ENCODE measurements around the gene LRRC74B.

The LRRC74B gene

DNA sequence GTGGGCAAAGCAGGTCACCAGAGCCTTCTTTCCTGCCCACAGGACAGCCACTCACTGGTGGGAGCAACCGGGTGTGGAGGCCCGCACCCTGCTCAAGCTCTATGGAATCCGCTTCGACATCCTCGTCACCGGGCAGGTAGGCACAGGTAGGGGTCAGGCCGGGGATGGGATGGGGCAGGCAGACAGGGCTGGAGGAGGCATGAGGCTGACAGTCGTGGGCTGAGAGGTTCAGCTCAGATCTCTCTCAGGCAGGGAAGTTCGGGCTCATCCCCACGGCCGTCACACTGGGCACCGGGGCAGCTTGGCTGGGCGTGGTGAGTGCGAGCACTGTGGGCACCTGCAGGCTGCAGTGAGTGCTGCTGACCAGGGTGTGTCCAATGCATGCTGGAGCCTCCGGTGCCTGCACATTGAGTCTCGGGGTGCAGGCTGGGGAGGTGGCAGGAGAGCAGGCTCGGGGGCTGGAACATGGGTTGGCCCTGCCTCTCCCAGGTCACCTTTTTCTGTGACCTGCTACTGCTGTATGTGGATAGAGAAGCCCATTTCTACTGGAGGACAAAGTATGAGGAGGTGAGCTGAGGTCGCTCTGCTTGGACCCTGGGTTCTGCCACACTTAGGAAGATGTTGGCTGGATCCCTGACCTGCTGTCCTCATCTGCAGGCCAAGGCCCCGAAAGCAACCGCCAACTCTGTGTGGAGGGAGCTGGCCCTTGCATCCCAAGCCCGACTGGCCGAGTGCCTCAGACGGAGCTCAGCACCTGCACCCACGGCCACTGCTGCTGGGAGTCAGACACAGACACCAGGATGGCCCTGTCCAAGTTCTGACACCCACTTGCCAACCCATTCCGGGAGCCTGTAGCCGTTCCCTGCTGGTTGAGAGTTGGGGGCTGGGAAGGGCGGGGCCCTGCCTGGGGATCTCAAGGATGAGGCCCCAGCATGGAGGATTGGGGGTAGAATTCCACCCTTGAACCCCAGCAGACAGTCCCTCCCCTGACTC lies 19.7 kb upstream of the LRRC74B start:
- Histone ChIP-seq H3K27ac (ENCODE audit: low read depth in 2 of 2, low read length in 2 of 2) (no peak overlapping the region), H3K36me3 (ENCODE audit: control insufficient read depth in 2 of 2, insufficient read depth in 2 of 2, low read length in 2 of 2) (no peaks in the 10 kb centered on the region), H3K27me3 (ENCODE audit: control insufficient read depth in 2 of 2, insufficient read depth in 2 of 2, low read length in 2 of 2) (no peaks in the 10 kb centered on the region), H3K4me1 (ENCODE audit: control insufficient read depth in 2 of 2, insufficient read depth in 2 of 2, low read length in 2 of 2) (no peaks in the 10 kb centered on the region), H3K9ac (ENCODE audit: low read depth in 1 of 2, low read length in 2 of 2) (no peak overlapping the region), H3K4me3 (ENCODE audit: low read length in 2 of 2) (no peak overlapping the region), H3K9me3 (ENCODE audit: control insufficient read depth in 2 of 2, low read length in 2 of 2) (no peaks in the 10 kb centered on the region)

DNA sequence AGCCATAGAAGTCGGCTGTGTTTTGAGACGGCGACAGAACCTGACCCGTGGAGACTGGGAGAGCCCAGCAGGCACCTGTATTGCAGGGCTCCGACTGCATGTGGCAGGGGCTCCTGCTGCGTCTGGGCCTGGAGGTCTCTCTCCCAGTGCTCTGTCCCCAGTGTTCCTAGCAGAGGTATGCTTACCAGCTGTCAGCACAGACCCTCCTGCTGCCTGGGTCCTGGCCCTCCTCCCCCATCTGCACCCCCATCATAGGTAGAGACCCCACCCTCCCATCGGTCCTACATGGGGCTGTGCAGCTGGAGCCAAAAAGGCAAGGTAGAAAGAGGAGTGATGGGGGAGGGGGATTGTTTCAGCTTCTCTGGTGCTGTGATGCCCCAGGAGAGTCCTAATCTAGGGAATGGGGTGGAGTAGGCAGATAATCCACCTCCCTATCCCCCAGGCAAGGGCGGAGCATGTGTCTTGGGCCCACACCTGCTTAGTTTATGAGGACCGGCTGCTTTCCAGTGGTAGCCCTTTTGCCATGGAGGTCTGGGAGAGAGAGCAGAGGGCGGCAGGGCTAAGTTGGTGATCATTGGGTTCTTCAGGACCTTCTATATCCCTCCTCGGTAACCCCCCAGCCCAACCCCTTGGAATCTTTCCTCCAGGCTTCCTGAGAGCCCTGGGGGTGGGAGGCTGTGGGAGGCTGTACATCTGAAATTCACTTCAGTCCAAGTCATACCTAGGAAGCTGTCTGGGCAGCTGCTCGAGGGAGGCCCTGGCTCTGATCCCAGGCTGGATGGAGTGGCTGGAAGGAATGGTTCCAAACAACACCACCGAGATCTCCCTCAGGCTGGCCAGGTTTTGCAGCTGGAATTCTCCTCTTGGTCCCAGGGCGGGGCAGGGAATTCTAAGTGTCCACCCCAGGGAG lies 18.7 kb upstream of the LRRC74B start:
- H3K4me1 ChIP-seq (ENCODE audit: control insufficient read depth in 2 of 2, insufficient read depth in 2 of 2, low read length in 2 of 2) = peaks cover 0 to 4% of the 10 kb centered on the region in 2 donors
- H3K4me3 ChIP-seq (ENCODE audit: low read length in 2 of 2) = no peak overlapping the region
- no peak overlapping the region for H3K9ac ChIP-seq (ENCODE audit: low read depth in 1 of 2, low read length in 2 of 2)
- no peaks in the 10 kb centered on the region for H3K9me3 ChIP-seq (ENCODE audit: control insufficient read depth in 2 of 2, low read length in 2 of 2)
- H3K27me3 ChIP-seq (ENCODE audit: control insufficient read depth in 2 of 2, insufficient read depth in 2 of 2, low read length in 2 of 2) = peaks cover 3 to 5% of the 10 kb centered on the region in 2 donors
- H3K36me3 ChIP-seq (ENCODE audit: control insufficient read depth in 2 of 2, insufficient read depth in 2 of 2, low read length in 2 of 2) = no peaks in the 10 kb centered on the region
- no peak overlapping the region for H3K27ac ChIP-seq (ENCODE audit: low read depth in 2 of 2, low read length in 2 of 2)

DNA sequence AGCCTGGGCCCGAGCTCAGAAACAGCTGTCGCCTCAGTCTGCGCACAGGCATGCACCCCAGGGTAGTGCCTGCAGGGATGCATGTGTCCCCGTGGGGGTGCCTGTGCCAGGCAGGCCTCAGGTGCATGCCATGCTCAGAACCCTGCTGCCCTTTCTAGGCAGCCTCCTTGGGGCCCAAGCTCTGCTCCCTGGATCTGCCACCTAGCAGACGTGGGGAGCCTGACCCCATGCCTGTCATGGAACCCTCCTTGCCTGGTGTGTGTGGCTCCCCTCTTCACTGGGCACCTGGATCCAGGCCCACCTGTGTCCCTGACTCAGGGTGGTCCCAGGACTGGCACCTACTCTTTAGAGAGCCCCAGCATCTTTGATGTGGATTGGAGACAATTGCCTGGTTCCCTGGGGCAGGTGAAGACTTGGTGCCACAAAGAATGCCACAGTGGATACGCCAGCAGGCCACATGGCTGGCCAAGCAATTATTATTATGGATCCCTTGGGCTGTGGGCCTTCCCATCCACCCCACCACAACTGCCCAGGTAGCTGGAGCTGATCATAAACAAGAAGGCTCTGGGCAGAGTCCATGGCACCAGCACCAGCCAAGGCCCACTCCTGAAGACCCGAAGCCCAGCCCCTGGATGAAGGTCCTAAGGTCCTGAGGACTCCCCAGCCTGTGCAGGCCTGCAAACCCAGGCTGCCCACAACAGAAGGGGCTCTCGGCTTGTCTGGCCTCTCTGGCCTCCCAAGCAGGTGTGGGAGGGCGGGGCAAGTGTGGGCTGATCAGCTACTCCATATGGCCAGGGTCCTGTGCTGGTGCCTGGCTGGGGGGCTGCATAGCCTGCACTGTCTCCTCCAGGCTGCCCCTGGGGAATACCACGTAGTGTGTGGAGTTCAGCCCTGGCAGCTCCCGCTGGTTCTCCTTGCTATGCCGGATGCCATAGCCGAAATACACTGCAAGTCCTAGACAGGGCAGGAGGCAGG lies 17.2 kb upstream of the LRRC74B start:
- no peak overlapping the region for H3K9ac ChIP-seq (ENCODE audit: low read depth in 1 of 2, low read length in 2 of 2)
- no peaks in the 10 kb centered on the region for H3K36me3 ChIP-seq (ENCODE audit: control insufficient read depth in 2 of 2, insufficient read depth in 2 of 2, low read length in 2 of 2)
- no peak overlapping the region for H3K4me3 ChIP-seq (ENCODE audit: low read length in 2 of 2)
- no peaks in the 10 kb centered on the region for H3K9me3 ChIP-seq (ENCODE audit: control insufficient read depth in 2 of 2, low read length in 2 of 2)
- peaks cover 5% of the 10 kb centered on the region in 2 donors for H3K27me3 ChIP-seq (ENCODE audit: control insufficient read depth in 2 of 2, insufficient read depth in 2 of 2, low read length in 2 of 2)
- no peak overlapping the region for H3K27ac ChIP-seq (ENCODE audit: low read depth in 2 of 2, low read length in 2 of 2)
- H3K4me1 ChIP-seq (ENCODE audit: control insufficient read depth in 2 of 2, insufficient read depth in 2 of 2, low read length in 2 of 2) = peaks cover 0 to 7% of the 10 kb centered on the region in 2 donors

DNA sequence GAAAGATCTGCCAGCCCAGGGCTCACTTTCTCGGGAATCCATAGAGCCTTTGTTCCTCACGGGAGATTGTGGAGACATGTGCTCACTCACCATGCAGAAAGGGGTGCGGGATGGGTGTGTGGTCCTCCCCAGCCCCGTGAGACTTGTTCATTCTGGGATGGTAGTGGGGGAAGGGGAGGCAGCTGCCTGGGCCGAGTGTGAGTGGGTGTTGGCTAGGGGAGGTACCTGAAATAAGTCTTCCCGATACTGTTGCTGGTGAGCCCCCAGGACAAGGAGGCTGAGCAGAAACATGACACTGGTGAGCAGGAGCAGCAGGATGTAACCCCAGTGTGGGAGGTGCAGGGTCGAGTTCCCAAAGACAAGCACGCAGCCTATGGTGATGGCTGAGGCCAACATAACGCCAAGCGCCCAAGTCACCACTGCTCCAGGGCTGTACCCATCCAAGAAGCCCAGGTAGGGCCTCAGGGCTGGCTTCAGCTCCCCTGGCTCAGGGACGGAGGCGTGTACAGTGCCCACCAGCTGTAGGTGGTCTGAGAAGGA lies 16.2 kb upstream of the LRRC74B start:
- Histone ChIP-seq H3K4me1 (ENCODE audit: control insufficient read depth in 2 of 2, insufficient read depth in 2 of 2, low read length in 2 of 2) (peaks cover 0 to 7% of the 10 kb centered on the region in 2 donors), H3K27me3 (ENCODE audit: control insufficient read depth in 2 of 2, insufficient read depth in 2 of 2, low read length in 2 of 2) (peaks cover 5% of the 10 kb centered on the region in 2 donors), H3K4me3 (ENCODE audit: low read length in 2 of 2) (no peak overlapping the region), H3K36me3 (ENCODE audit: control insufficient read depth in 2 of 2, insufficient read depth in 2 of 2, low read length in 2 of 2) (no peaks in the 10 kb centered on the region), H3K9me3 (ENCODE audit: control insufficient read depth in 2 of 2, low read length in 2 of 2) (no peaks in the 10 kb centered on the region), H3K9ac (ENCODE audit: low read depth in 1 of 2, low read length in 2 of 2) (no peak overlapping the region), H3K27ac (ENCODE audit: low read depth in 2 of 2, low read length in 2 of 2) (no peak overlapping the region)

DNA sequence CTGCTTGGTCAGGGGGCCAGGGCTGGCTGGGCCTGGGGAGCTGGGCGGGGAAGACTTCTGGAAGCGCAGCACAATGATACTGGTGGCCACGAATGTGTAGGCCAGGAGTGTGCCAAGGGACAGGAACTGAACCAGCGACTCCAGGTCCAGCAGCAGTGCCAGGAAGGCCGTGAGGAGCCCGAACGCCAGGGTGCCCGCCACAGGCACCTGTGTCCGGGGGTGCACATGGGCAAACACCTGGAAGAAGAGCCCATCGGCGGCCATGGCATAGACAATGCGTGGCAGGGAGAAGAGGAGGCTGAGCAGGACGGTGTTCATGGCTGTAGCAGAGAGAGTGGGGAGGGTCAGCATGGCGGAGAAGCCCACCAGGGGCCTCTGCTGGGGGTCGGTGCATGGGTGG lies 15.7 kb upstream of the LRRC74B start:
- no peaks in the 10 kb centered on the region for H3K36me3 ChIP-seq (ENCODE audit: control insufficient read depth in 2 of 2, insufficient read depth in 2 of 2, low read length in 2 of 2)
- H3K9ac ChIP-seq (ENCODE audit: low read depth in 1 of 2, low read length in 2 of 2) = no peak overlapping the region
- peaks cover 5% of the 10 kb centered on the region in 2 donors for H3K27me3 ChIP-seq (ENCODE audit: control insufficient read depth in 2 of 2, insufficient read depth in 2 of 2, low read length in 2 of 2)
- H3K9me3 ChIP-seq (ENCODE audit: control insufficient read depth in 2 of 2, low read length in 2 of 2) = no peaks in the 10 kb centered on the region
- H3K4me1 ChIP-seq (ENCODE audit: control insufficient read depth in 2 of 2, insufficient read depth in 2 of 2, low read length in 2 of 2) = peaks cover 0 to 7% of the 10 kb centered on the region in 2 donors
- no peak overlapping the region for H3K4me3 ChIP-seq (ENCODE audit: low read length in 2 of 2)
- H3K27ac ChIP-seq (ENCODE audit: low read depth in 2 of 2, low read length in 2 of 2) = no peak overlapping the region

DNA sequence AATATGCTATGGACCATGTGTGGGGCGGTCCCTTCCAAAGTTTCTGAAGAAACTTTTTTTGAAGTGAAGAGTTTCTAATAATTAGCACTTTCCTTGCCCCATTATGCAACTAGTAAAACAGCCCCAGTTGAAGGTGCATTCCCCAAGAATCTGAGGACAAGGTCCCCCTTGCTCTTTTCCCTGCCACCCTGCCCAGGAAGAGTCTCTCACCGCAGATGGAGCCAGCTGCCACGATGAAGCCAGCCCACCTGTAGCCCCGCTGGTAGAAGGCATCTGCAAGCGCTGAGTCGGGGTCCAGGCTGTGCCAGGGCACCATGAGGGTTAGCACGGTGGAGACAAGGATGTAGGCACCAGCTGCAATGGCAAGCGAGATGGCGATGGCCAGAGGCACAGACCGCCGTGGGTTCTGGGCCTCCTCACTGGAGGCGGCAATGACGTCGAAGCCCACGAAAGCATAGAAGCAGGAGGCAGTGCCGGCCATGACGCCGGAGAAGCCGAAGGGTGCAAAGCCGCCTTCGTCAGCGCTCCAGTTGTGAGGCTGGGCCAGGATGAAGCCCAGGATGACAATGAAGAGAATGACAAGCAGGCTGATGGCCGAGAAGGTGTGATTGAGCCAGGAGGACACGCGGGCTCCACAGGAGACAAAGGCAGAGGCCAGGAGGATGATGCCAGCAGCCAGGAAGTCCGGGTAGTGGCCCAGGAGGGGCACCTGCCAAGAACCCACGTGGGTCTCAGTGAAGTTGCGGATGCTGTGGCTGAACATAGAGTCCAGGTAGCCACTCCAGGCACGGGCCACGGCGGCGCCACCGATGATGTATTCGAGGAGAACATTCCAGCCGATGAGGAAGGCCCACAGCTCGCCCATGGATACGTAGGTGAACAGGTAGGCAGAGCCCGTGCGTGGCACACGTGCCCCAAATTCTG lies 14.9 kb upstream of the LRRC74B start:
- Histone ChIP-seq H3K4me1 (ENCODE audit: control insufficient read depth in 2 of 2, insufficient read depth in 2 of 2, low read length in 2 of 2) (peaks cover 0 to 7% of the 10 kb centered on the region in 2 donors), H3K9ac (ENCODE audit: low read depth in 1 of 2, low read length in 2 of 2) (no peak overlapping the region), H3K27me3 (ENCODE audit: control insufficient read depth in 2 of 2, insufficient read depth in 2 of 2, low read length in 2 of 2) (peaks cover 5% of the 10 kb centered on the region in 2 donors), H3K4me3 (ENCODE audit: low read length in 2 of 2) (no peak overlapping the region), H3K27ac (ENCODE audit: low read depth in 2 of 2, low read length in 2 of 2) (no peak overlapping the region), H3K36me3 (ENCODE audit: control insufficient read depth in 2 of 2, insufficient read depth in 2 of 2, low read length in 2 of 2) (no peaks in the 10 kb centered on the region), H3K9me3 (ENCODE audit: control insufficient read depth in 2 of 2, low read length in 2 of 2) (no peaks in the 10 kb centered on the region)

DNA sequence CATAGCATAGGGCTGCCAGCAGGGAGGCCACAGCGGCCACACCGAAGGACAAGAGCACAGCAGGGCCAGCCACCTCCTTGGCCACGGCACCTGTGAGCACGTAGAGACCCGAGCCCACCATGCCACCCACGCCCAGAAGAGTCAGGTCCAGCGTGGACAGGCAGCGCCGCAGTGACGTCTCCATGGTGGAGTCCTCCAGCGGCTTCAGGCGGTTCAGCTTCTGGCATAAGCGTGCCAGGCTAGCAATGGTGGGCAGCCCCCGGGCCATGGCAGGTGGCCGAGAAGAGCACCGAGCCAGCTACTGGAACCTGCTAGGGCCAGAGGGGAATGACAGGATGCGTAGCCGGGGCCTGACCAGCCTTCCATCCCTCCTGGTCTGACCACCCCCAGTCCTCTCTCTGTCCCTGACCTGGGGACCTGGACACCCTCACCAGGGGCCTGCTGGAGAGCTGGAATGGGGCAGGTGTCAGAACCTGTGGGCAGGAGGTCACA lies 14.2 kb upstream of the LRRC74B start:
- Histone ChIP-seq H3K4me3 (ENCODE audit: low read length in 2 of 2) (peak overlapping the region; percentile 14 to 26), H3K9me3 (ENCODE audit: control insufficient read depth in 2 of 2, low read length in 2 of 2) (no peaks in the 10 kb centered on the region), H3K9ac (ENCODE audit: low read depth in 1 of 2, low read length in 2 of 2) (peak overlapping the region in 1 of 2 donors; percentile 47), H3K27ac (ENCODE audit: low read depth in 2 of 2, low read length in 2 of 2) (no peak overlapping the region), H3K4me1 (ENCODE audit: control insufficient read depth in 2 of 2, insufficient read depth in 2 of 2, low read length in 2 of 2) (peaks cover 0 to 7% of the 10 kb centered on the region in 2 donors), H3K36me3 (ENCODE audit: control insufficient read depth in 2 of 2, insufficient read depth in 2 of 2, low read length in 2 of 2) (no peaks in the 10 kb centered on the region), H3K27me3 (ENCODE audit: control insufficient read depth in 2 of 2, insufficient read depth in 2 of 2, low read length in 2 of 2) (peaks cover 5% of the 10 kb centered on the region in 2 donors)

DNA sequence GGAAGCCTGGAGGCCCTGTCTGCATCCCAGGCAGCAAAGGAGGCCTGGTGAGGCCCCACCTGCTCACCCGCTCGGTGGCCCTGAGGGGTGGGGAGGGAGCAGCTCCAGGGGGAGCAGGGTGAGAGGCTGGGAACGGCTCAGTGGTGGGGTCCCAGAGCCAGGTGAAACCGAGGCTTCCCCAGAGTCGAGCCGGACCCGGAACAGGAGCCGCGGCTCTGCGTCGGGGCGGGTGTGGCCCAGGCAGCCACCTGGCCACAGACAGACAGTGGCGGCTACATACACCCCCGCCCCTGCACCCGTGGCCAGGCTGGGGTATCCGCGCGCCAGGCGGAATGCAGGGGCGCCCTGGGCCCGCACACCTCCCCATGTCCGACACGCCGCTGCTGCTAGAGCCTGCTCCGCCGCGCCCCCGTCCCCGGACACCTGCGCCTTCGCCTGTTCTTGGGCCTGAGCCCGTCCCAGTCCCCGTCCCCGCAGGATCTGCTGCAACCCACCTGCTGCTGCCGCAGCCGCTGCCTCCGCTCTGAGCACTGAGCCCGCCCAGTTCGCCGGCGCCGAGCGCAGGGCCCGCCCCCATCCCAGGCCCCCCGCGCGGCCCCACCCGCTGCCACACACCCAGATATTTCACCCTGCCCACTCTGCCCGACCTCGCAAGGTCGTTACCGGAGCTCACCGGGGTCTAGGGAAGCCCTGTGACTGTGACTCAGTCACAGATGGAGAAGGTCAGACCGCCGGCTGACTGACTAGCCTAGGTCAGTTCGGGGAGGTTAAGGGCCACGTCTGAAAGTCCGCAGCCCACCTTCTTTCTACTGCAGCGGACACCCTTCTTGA lies 13.5 kb upstream of the LRRC74B start, which contains the start of gene SLC7A4:
Gene SLC7A4, minus strand, starts transcription at position 525 of the 831 bp plus-strand sequence. CDS start 749 bp downstream, outside the sequence.
- H3K27me3 ChIP-seq (ENCODE audit: control insufficient read depth in 2 of 2, insufficient read depth in 2 of 2, low read length in 2 of 2) = peaks cover 5% of the 10 kb centered on the region in 2 donors
- H3K4me1 ChIP-seq (ENCODE audit: control insufficient read depth in 2 of 2, insufficient read depth in 2 of 2, low read length in 2 of 2) = peaks cover 0 to 7% of the 10 kb centered on the region in 2 donors
- H3K9ac ChIP-seq (ENCODE audit: low read depth in 1 of 2, low read length in 2 of 2) = peak within 1 kb of the TSS in 1 of 2 donors; percentile 47
- no peaks in the 10 kb centered on the region for H3K36me3 ChIP-seq (ENCODE audit: control insufficient read depth in 2 of 2, insufficient read depth in 2 of 2, low read length in 2 of 2)
- H3K4me3 ChIP-seq (ENCODE audit: low read length in 2 of 2) = peak within 1 kb of the TSS; percentile 14 to 26
- no peaks in the 10 kb centered on the region for H3K9me3 ChIP-seq (ENCODE audit: control insufficient read depth in 2 of 2, low read length in 2 of 2)
- no peak within 1 kb of the TSS for H3K27ac ChIP-seq (ENCODE audit: low read depth in 2 of 2, low read length in 2 of 2)
